HAP-1 (cell line): ENCODE results near the gene PKP1.

Experiments used
- DNase-seq, 2 experiments: peaks; one replicate each; pipeline ENCODE4 v3.0.0-alpha.2; 2016 to 2020; ENCODE audit warnings: low spot score in 2 of 2
- H3K27me3 ChIP-seq: fragments of 250-450 bp; sonication (Bioruptor Pico); 2 replicates; pipeline ENCODE4 v1.5.1; 2020; ENCODE audit warnings: low read depth, mild to moderate bottlenecking, moderate library complexity
- H3K36me3 ChIP-seq: fragments of 250-450 bp; sonication (Bioruptor Pico); replicated peaks from 2 replicates; pipeline ENCODE4 v1.5.1; 2020; ENCODE audit warnings: mild to moderate bottlenecking
- H3K4me1 ChIP-seq: fragments of 250-450 bp; sonication (Bioruptor Pico); 2 replicates; pipeline ENCODE4 v1.5.1; 2020; ENCODE audit warnings: mild to moderate bottlenecking
- H3K4me3 ChIP-seq: fragments of 250-450 bp; sonication (Bioruptor Pico); 2 replicates; pipeline ENCODE4 v1.5.1; 2020; ENCODE audit warnings: mild to moderate bottlenecking, moderate library complexity
- H3K9me3 ChIP-seq: fragments of 250-450 bp; sonication (Bioruptor Pico); 2 replicates; pipeline ENCODE4 v1.5.1; 2020; ENCODE audit warnings: mild to moderate bottlenecking, moderate library complexity
- in situ Hi-C: fragments of 300-500 bp; cut with MboI; formaldehyde crosslinking; loops from 3 replicates; pipeline ENCODE4 v1.14.3; 2020; ENCODE audit warnings: low sequenced_read_pairs, inconsistent platforms, mixed read lengths

Gene PKP1

GRCh38 chr1:201311356-201312011 is 28.2 kb downstream of the PKP1 start:
- no peaks in the 10 kb centered on the region for H3K36me3 ChIP-seq
- no peaks in the 10 kb centered on the region for H3K9me3 ChIP-seq
- H3K4me3 ChIP-seq: no peak overlapping the region
- peaks cover 7% of the 10 kb centered on the region for H3K27me3 ChIP-seq
- in situ Hi-C loops: no loop called here
- no peak for DNase-seq
- H3K4me1 ChIP-seq: peaks cover 3% of the 10 kb centered on the region

- H3K4me3 ChIP-seq: no peak overlapping the region
- DNase-seq: no peak
- no peaks in the 10 kb centered on the region for H3K36me3 ChIP-seq
- H3K9me3 ChIP-seq: no peaks in the 10 kb centered on the region
- H3K4me1 ChIP-seq: peaks cover 3% of the 10 kb centered on the region
- peaks cover 2% of the 10 kb centered on the region; the same call in 1 of the 2 replicates for H3K27me3 ChIP-seq
- in situ Hi-C loops: no loop called here
These were observed 29.0 kb downstream of the PKP1 start for GRCh38 chr1:201312298-201312697.

GRCh38 chr1:201313086-201313485 is 29.8 kb downstream of the PKP1 start:
- H3K36me3 ChIP-seq: no peaks in the 10 kb centered on the region
- peaks cover 3% of the 10 kb centered on the region for H3K4me1 ChIP-seq
- in situ Hi-C loops: no loop called here
- H3K27me3 ChIP-seq: 0 out of 2 replicates have a peak, but pooled peaks cover 2% of the 10 kb centered on the region
- DNase-seq: no peak
- H3K4me3 ChIP-seq: no peak overlapping the region
- no peaks in the 10 kb centered on the region for H3K9me3 ChIP-seq

- Histone ChIP-seq H3K27me3 (0 out of 2 replicates have a peak, but pooled peaks cover 2% of the 10 kb centered on the region), H3K9me3 (no peaks in the 10 kb centered on the region), H3K4me3 (no peak overlapping the region), H3K36me3 (no peaks in the 10 kb centered on the region), H3K4me1 (no peaks in the 10 kb centered on the region)
- in situ Hi-C loops: no loop called here
- no peak for DNase-seq
These were observed 33.2 kb downstream of the PKP1 start for GRCh38 chr1:201316556-201316955.

GRCh38 chr1:201317551-201317950 is 34.2 kb downstream of the PKP1 start:
- Histone ChIP-seq H3K36me3 (no peaks in the 10 kb centered on the region), H3K4me3 (no peak overlapping the region), H3K27me3 (0 out of 2 replicates have a peak, but pooled peaks cover 2% of the 10 kb centered on the region), H3K4me1 (no peaks in the 10 kb centered on the region), H3K9me3 (no peaks in the 10 kb centered on the region)
- in situ Hi-C loops: no loop called here
- DNase-seq: no peak

- no peak overlapping the region for H3K4me3 ChIP-seq
These were observed 35.4 kb downstream of the PKP1 start for GRCh38 chr1:201318504-201319340.

GRCh38 chr1:201319631-201320030 is 36.3 kb downstream of the PKP1 start:
- H3K4me1 ChIP-seq: no peaks in the 10 kb centered on the region
- H3K9me3 ChIP-seq: no peaks in the 10 kb centered on the region
- H3K27me3 ChIP-seq: no peaks in the 10 kb centered on the region
- H3K4me3 ChIP-seq: no peak overlapping the region
- H3K36me3 ChIP-seq: no peaks in the 10 kb centered on the region
- DNase-seq: no peak
- in situ Hi-C loops: no loop called here

More at GRCh38 chr1:201318504-201319340, 35.4 kb downstream of the PKP1 start:
- Histone ChIP-seq H3K9me3 (no peaks in the 10 kb centered on the region), H3K4me1 (no peaks in the 10 kb centered on the region), H3K27me3 (0 out of 2 replicates have a peak, but pooled peaks cover 2% of the 10 kb centered on the region), H3K36me3 (no peaks in the 10 kb centered on the region)
- in situ Hi-C loops: no loop called here
- no peak for DNase-seq

GRCh38 chr1:201320168-201320788 is 37.0 kb downstream of the PKP1 start:
- no peak for DNase-seq
- H3K4me3 ChIP-seq: no peak overlapping the region
- no peaks in the 10 kb centered on the region for H3K36me3 ChIP-seq
- no peaks in the 10 kb centered on the region for H3K4me1 ChIP-seq
- no peaks in the 10 kb centered on the region for H3K27me3 ChIP-seq
- no peaks in the 10 kb centered on the region for H3K9me3 ChIP-seq
- in situ Hi-C loops: no loop called here

- DNase-seq: no peak
- Histone ChIP-seq H3K4me1 (no peaks in the 10 kb centered on the region), H3K9me3 (no peaks in the 10 kb centered on the region), H3K36me3 (no peaks in the 10 kb centered on the region), H3K27me3 (no peaks in the 10 kb centered on the region), H3K4me3 (no peak overlapping the region)
- in situ Hi-C loops: no loop called here
These were observed 38.6 kb downstream of the PKP1 start for GRCh38 chr1:201321826-201322390.

GRCh38 chr1:201322653-201323510 is 39.6 kb downstream of the PKP1 start:
- no peak for DNase-seq
- H3K9me3 ChIP-seq: no peaks in the 10 kb centered on the region
- H3K4me1 ChIP-seq: no peaks in the 10 kb centered on the region
- H3K36me3 ChIP-seq: no peaks in the 10 kb centered on the region
- H3K27me3 ChIP-seq: no peaks in the 10 kb centered on the region
- in situ Hi-C loops: no loop called here
- H3K4me3 ChIP-seq: no peak overlapping the region

- Histone ChIP-seq H3K36me3 (no peaks in the 10 kb centered on the region), H3K4me1 (no peaks in the 10 kb centered on the region), H3K27me3 (no peaks in the 10 kb centered on the region), H3K4me3 (no peak overlapping the region), H3K9me3 (no peaks in the 10 kb centered on the region)
- in situ Hi-C loops: no loop called here
- no peak for DNase-seq
These were observed 41.0 kb downstream of the PKP1 start for GRCh38 chr1:201324306-201324705.

- Histone ChIP-seq H3K27me3 (no peaks in the 10 kb centered on the region), H3K36me3 (no peaks in the 10 kb centered on the region), H3K4me3 (no peak overlapping the region), H3K4me1 (no peaks in the 10 kb centered on the region), H3K9me3 (no peaks in the 10 kb centered on the region)
- DNase-seq: no peak
- in situ Hi-C loops: no loop called here
These were observed 41.7 kb downstream of the PKP1 start for GRCh38 chr1:201324821-201325677.
